NCI-H1694 (cell line): ENCODE data around the gene PGM5.
"Not testable (repeated sequence)": the region's sequence is repeated elsewhere in the genome, so short reads cannot be mapped to it uniquely, and the experiment has no call there.

Experiments
- DNase-seq: peaks from one replicate; lab custom pipeline; 2025; lab: John Stamatoyannopoulos, UW

PGM5 gene

GRCh38 chr9:68377723-68378122 lies 21.3 kb downstream of the PGM5 start:
- not testable (repeated sequence) for DNase-seq

- not testable (repeated sequence) for DNase-seq
Measured at GRCh38 chr9:68383894-68384293, 27.5 kb downstream of the PGM5 start.

GRCh38 chr9:68389558-68389957 lies 33.1 kb downstream of the PGM5 start:
- not testable (repeated sequence) for DNase-seq

GRCh38 chr9:68390737-68391136 lies 34.3 kb downstream of the PGM5 start:
- not testable (repeated sequence) for DNase-seq

GRCh38 chr9:68396411-68397094 lies 40.1 kb downstream of the PGM5 start:
- not testable (repeated sequence) for DNase-seq

- DNase-seq, result not testable (repeated sequence)
Measured at GRCh38 chr9:68397095-68397423, 40.6 kb downstream of the PGM5 start.

GRCh38 chr9:68397796-68398195 lies 41.4 kb downstream of the PGM5 start:
- DNase-seq, result not testable (repeated sequence)

GRCh38 chr9:68398324-68398723 lies 41.9 kb downstream of the PGM5 start:
- DNase-seq, result not testable (repeated sequence)

- DNase-seq, result not testable (repeated sequence)
Measured at GRCh38 chr9:68404421-68405185, 48.2 kb downstream of the PGM5 start.

- not testable (repeated sequence) for DNase-seq
Measured at GRCh38 chr9:68411865-68412264, 55.5 kb downstream of the PGM5 start.

- not testable (repeated sequence) for DNase-seq
Measured at GRCh38 chr9:68412754-68413153, 56.3 kb downstream of the PGM5 start.

GRCh38 chr9:68415065-68415464 lies 58.7 kb downstream of the PGM5 start:
- DNase-seq, result not testable (repeated sequence)

- DNase-seq, result no peak
Measured at GRCh38 chr9:68416936-68417564, 60.6 kb downstream of the PGM5 start.

GRCh38 chr9:68417762-68418161 lies 61.4 kb downstream of the PGM5 start:
- no peak for DNase-seq

- no peak for DNase-seq
Measured at GRCh38 chr9:68418259-68418845, 61.9 kb downstream of the PGM5 start.

GRCh38 chr9:68419901-68420300 lies 63.5 kb downstream of the PGM5 start:
- no peak for DNase-seq

GRCh38 chr9:68426755-68427154 lies 70.3 kb downstream of the PGM5 start:
- DNase-seq, result no peak

- no peak for DNase-seq
Measured at GRCh38 chr9:68427216-68427977, 71.0 kb downstream of the PGM5 start.

GRCh38 chr9:68428481-68428880 lies 72.1 kb downstream of the PGM5 start:
- DNase-seq, result no peak

GRCh38 chr9:68429631-68430030 lies 73.2 kb downstream of the PGM5 start:
- no peak for DNase-seq

- no peak for DNase-seq
Measured at GRCh38 chr9:68431307-68431706, 74.9 kb downstream of the PGM5 start.
